Epithelial cell of proximal tubule (primary cell): ENCODE results near the gene PRKCH. TPM values are rescaled to one million over a fixed set of nuclear protein-coding genes. Genes with fewer than 3 reads are reported as not detected.

Source experiments
- DNase-seq: peaks from one replicate; pipeline ENCODE4 v3.0.0-alpha.2; 2011; ENCODE audit warnings: low read depth
- H3K4me3 ChIP-seq: 2 replicates; pipeline ENCODE4 v1.5.1; 2011; ENCODE audit warnings: low read depth, mild to moderate bottlenecking, low read length
- total RNA-seq: library from RNA; depleted of rRNA; stranded (reverse); fragments of >200 nt; gene quantifications from 2 replicates; pipeline ENCODE4 v1.2.3, GENCODE V29; 2015
- TF ChIP-seq, protein P1 (sequence below): conservative IDR thresholded peaks from 2 replicates; pipeline ENCODE4 v1.5.1; 2012; ENCODE audit warnings: low read depth, mild to moderate bottlenecking, low read length

Gene PRKCH
- total RNA-seq, 1 donor from 2014 or later, result 7.6 TPM

DNA sequence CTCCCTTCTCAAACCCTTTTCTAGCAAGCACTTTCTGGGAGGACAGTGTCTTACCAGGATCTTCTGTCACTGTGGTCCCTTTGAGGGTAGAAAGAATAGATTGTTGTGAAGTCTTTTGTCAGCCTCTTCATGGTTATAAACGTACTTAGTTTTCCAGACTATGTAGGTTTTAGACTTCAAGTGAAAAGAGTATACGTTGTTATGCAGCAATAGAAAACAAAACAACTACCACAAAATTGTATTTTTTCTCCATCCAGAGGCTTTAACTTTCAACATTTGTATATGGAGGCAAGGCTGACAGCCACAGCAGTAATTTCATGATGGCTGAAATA, 23.7 kb downstream of the PRKCH start:
- DNase-seq, result no peak
- TF ChIP-seq, protein P1, sequence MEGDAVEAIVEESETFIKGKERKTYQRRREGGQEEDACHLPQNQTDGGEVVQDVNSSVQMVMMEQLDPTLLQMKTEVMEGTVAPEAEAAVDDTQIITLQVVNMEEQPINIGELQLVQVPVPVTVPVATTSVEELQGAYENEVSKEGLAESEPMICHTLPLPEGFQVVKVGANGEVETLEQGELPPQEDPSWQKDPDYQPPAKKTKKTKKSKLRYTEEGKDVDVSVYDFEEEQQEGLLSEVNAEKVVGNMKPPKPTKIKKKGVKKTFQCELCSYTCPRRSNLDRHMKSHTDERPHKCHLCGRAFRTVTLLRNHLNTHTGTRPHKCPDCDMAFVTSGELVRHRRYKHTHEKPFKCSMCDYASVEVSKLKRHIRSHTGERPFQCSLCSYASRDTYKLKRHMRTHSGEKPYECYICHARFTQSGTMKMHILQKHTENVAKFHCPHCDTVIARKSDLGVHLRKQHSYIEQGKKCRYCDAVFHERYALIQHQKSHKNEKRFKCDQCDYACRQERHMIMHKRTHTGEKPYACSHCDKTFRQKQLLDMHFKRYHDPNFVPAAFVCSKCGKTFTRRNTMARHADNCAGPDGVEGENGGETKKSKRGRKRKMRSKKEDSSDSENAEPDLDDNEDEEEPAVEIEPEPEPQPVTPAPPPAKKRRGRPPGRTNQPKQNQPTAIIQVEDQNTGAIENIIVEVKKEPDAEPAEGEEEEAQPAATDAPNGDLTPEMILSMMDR, result no peak

DNA sequence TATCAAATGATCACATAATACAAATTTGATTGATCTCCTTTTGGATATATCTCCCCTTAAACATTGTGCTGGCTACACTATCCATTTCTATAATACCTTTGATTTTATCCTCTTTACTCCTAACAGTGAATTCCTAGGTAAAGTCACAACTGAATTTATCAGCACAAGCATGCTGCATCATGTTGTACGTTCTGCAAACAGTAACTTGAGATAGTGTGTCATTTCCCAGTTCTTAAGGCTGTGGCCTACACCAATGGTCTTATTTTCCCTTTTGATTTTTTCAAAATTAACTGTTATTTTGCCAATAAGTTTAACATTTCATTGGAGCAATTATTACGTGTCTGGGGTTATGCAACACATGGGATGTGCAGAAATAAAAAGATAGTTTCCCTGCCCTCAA, 24.8 kb downstream of the PRKCH start:
- TF ChIP-seq, protein P1, result no peak
- H3K4me3 ChIP-seq, result no peak overlapping the region
- no peak for DNase-seq

More for the DNA sequence above, 23.7 kb downstream of the PRKCH start:
- H3K4me3 ChIP-seq, result no peak overlapping the region

DNA sequence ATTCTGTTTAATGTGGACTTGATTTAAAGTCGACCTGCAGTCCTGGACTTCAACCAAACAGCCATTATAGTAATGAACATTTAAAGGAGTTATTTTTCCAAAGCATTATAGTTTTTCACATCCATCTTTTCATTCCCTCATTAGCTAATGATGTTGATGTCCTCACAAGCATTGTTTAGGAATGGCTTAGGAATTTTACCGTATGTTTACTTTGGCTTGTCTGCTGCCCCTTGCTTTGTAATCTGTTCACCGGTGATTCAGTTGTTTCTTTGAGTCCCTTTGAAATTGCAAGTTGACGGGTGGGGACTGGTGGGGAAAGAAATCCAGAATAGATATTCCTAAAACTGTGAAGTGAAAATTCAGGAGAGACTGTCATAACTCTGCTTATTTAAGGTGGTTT, 25.4 kb downstream of the PRKCH start:
- DNase-seq, result no peak
- no peak overlapping the region for H3K4me3 ChIP-seq
- TF ChIP-seq, protein P1, result no peak

DNA sequence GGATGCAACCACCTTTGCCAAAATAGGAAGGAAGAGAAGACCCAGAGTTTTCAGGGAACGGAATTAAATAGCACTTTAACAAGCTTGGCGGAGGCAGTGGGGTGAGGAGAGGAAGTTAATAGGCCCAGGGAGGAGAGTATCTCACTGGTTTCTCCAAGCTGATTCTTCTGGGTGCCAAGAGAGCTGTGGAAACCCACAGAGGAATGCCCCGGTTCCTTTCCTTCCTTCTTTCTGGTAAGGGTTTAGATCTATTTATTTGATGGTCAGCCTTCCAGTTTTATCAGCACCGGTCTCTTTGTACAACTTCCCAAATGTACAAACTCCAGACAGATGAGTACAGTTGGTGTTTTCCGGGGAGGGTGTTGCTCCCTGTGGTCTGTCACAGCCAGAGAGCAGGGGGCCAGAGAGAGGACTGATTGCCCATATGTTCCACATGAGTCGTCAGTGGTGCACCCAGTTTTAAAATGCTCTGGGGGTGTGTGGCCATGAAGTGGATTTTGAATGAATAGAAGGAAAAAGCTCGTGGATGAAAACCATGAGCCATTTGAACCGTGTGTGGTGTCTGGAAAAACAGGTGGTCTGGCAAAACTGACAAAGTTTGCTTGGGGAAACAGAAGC, 26.6 kb downstream of the PRKCH start:
- TF ChIP-seq, protein P1, result no peak
- no peak for DNase-seq
- no peak overlapping the region for H3K4me3 ChIP-seq

DNA sequence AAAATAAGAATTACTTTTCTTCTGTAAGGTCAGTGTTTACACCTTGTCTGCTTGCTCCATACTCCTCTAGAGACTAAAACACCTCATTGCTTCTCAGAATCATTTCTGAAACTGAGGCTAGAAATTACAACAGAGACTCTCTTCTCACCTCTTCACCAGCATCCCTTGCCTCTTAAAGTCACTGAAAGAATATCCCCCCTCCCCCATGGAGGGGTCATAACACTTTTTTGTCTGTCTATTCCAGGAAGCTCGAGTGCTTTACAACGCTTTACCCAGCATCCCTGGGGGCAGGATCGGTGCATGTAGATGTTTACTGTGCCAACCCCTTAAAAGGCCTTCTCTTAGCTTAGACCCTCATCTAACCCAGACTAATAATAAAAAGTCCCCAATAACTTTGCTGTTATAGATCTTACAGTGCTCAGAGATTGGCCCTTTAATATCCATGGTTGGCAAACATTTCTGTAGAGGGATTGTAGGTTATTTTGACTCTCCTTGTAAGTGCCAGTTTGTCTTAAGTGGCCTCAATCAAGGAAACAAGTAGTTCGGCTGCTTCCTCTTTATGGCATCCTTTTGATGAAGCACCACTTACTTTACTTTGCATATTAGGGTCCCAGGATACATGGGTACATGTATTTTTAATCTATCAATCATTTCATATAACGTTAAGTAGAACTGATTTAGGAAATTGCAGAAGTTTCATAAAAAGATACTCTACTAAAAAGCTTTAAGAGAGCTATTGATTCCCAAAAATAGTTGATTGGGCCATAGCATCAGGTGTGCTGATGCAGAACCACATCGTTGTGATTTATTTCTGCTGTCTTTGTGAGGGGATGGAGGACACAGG, 29.3 kb downstream of the PRKCH start:
- no peak overlapping the region for H3K4me3 ChIP-seq
- DNase-seq, result no peak
- TF ChIP-seq, protein P1, result no peak

DNA sequence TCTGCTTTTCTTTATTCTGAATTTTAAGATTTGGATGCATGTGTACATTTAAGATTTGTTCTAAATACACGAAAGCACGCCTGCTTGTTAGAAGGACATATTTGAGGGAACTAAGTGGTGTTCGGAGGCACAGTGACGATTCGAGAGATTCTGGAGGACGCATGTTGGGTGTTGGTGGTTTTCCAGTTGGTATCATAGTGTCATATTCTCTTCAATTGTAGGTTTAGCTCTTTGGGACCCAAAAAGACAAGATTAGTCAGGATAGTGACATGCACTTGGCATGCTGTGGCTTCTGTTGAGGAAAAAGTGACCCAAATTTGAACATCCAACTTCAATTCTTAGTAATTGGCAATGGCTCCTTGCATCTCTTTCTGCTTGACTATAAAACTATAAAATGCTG, 30.1 kb downstream of the PRKCH start:
- H3K4me3 ChIP-seq, result no peak overlapping the region
- no peak for DNase-seq
- TF ChIP-seq, protein P1, result no peak
